GM18909 (cell line): Measurements from ENCODE around the gene COL8A2.

ENCODE experiments used
- ATAC-seq: cut with Tn5 transposase; IDR thresholded peaks from one replicate; pipeline ENCODE4 v1.9.1; 2021; ENCODE audit warnings: mild to moderate bottlenecking; ENCODE audit not compliant: unreplicated experiment, poor library complexity

COL8A2 gene

GRCh38 chr1:36076979-36077573 is 47.9 kb downstream of the COL8A2 start:
- ATAC-seq: no peak

DNA sequence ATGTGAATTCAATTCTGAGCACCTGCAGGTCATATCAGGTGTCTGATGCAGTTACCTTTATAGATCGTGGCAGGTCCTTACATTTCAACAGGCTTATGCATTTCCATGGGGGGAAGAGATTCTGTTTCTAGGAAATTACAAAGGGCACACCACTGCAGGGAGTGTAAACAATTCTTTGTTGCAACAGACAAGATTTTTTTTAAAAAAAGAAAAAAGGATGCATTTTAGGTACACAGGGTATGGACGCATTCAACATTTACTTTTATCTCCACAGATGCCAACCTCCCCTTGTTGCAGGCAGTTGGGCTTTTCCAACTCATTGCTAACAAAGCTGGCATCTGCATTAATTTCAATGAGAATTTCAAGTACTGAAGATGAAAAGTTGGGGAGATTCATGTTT is 54.7 kb downstream of the COL8A2 start:
- no peak for ATAC-seq

- ATAC-seq: no peak
Measured at GRCh38 chr1:36068866-36069265, 56.2 kb downstream of the COL8A2 start.

DNA sequence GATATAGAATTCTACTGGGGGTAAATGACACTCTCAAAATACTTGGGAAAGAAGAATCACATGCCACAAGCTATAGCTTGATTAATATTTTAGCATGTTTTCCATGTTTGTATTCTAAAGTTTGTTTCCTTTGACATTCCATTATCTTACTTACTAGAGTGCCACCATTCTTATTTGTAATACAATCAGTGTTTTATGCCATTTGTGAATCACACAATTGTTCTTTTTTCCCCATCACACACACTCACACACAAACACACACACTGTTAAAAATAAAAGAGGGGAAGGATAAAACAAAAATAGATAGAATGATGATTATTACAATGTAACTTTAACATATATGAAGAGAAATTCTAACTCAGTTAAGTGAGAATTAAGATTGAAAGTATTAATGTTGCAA is 57.2 kb downstream of the COL8A2 start:
- ATAC-seq: no peak

GRCh38 chr1:36062315-36062714 is 62.7 kb downstream of the COL8A2 start:
- no peak for ATAC-seq

GRCh38 chr1:36055706-36056105 is 69.3 kb downstream of the COL8A2 start:
- no peak for ATAC-seq

GRCh38 chr1:36053978-36054377 is 71.0 kb downstream of the COL8A2 start:
- no peak for ATAC-seq

GRCh38 chr1:36051821-36052220 is 73.2 kb downstream of the COL8A2 start:
- no peak for ATAC-seq
